Measurements from ENCODE around the gene RRP36.
"Not testable (repeated sequence)": the region's sequence is repeated elsewhere in the genome, so short reads cannot be mapped to it uniquely, and the experiment has no call there.

The RRP36 gene

GRCh38 chr6:43037706-43038105 lies 16.3 kb downstream of the RRP36 start:
- no peak for DNase-seq (ENCODE audit: low read depth)

- DNase-seq (ENCODE audit: low read depth): no peak
Observed at GRCh38 chr6:43038727-43039126, 17.3 kb downstream of the RRP36 start.

- no peak for DNase-seq (ENCODE audit: low read depth)
Observed at GRCh38 chr6:43040542-43041257, 19.3 kb downstream of the RRP36 start.

- DNase-seq (ENCODE audit: low read depth): not testable (repeated sequence)
Observed at GRCh38 chr6:43041475-43041874, 20.1 kb downstream of the RRP36 start.

GRCh38 chr6:43043310-43043709 lies 21.9 kb downstream of the RRP36 start:
- DNase-seq (ENCODE audit: low read depth): no peak

- no peak for DNase-seq (ENCODE audit: low read depth)
Observed at GRCh38 chr6:43045371-43045930, 24.0 kb downstream of the RRP36 start.

GRCh38 chr6:43047998-43048397 lies 26.6 kb downstream of the RRP36 start:
- DNase-seq (ENCODE audit: low read depth): no peak

GRCh38 chr6:43050981-43051380 lies 29.6 kb downstream of the RRP36 start:
- no peak for DNase-seq (ENCODE audit: low read depth)

GRCh38 chr6:43052225-43052841 lies 30.9 kb downstream of the RRP36 start:
- no peak for DNase-seq (ENCODE audit: low read depth)

GRCh38 chr6:43052842-43053544 lies 31.6 kb downstream of the RRP36 start:
- DNase-seq (ENCODE audit: low read depth): no peak

GRCh38 chr6:43053545-43054205 lies 32.3 kb downstream of the RRP36 start, which contains the start of gene CUL7:
TSS of gene CUL7 (minus strand) at chr6:43053851. CDS start at chr6:43052788, 1,063 bp downstream.
- peak; percentile 70 for DNase-seq (ENCODE audit: low read depth)

GRCh38 chr6:43054206-43054943 lies 33.0 kb downstream of the RRP36 start:
- DNase-seq (ENCODE audit: low read depth): no peak

- DNase-seq (ENCODE audit: low read depth): no peak
Observed at GRCh38 chr6:43055966-43056365, 34.5 kb downstream of the RRP36 start.

- DNase-seq (ENCODE audit: low read depth): no peak
Observed at GRCh38 chr6:43058531-43058930, 37.1 kb downstream of the RRP36 start.

GRCh38 chr6:43059168-43060033 lies 38.0 kb downstream of the RRP36 start, which contains the start of the genes KLC4 and MRPL2:
TSS of gene KLC4 (plus strand) at chr6:43059631. CDS start at chr6:43061336, 1,705 bp downstream.
TSS of gene MRPL2 (minus strand) at chr6:43059434. CDS start at chr6:43059381, 53 bp downstream.
- DNase-seq (ENCODE audit: low read depth): peak; percentile 98

GRCh38 chr6:43060034-43060754 lies 38.8 kb downstream of the RRP36 start:
- DNase-seq (ENCODE audit: low read depth): no peak

- no peak for DNase-seq (ENCODE audit: low read depth)
Observed at GRCh38 chr6:43060755-43061633, 39.6 kb downstream of the RRP36 start.

- DNase-seq (ENCODE audit: low read depth): no peak
Observed at GRCh38 chr6:43061861-43062260, 40.4 kb downstream of the RRP36 start.

GRCh38 chr6:43062818-43063217 lies 41.4 kb downstream of the RRP36 start:
- no peak for DNase-seq (ENCODE audit: low read depth)

Measured in stimulated activated CD8-positive, alpha-beta memory T cell treated with anti-CD3 and anti-CD28 coated beads, Interleukin-15, amount 100 ng/mL, for 1 hour (primary cell).